AG10803 (cell line): ENCODE data around the gene CUL9.

Source experiments
- DNase-seq: peaks from one replicate; pipeline ENCODE4 v3.0.0; 2010; ENCODE audit warnings: low read depth
- H3K4me3 ChIP-seq: 2 replicates; pipeline ENCODE4 v1.5.1; 2011; ENCODE audit warnings: mild to moderate bottlenecking, low read length, control low read depth
- CTCF ChIP-seq: conservative IDR thresholded peaks from 2 replicates; pipeline ENCODE4 v1.5.1; 2011; ENCODE audit warnings: mild to moderate bottlenecking, low read length, control low read depth, inconsistent platforms

Gene CUL9

DNA sequence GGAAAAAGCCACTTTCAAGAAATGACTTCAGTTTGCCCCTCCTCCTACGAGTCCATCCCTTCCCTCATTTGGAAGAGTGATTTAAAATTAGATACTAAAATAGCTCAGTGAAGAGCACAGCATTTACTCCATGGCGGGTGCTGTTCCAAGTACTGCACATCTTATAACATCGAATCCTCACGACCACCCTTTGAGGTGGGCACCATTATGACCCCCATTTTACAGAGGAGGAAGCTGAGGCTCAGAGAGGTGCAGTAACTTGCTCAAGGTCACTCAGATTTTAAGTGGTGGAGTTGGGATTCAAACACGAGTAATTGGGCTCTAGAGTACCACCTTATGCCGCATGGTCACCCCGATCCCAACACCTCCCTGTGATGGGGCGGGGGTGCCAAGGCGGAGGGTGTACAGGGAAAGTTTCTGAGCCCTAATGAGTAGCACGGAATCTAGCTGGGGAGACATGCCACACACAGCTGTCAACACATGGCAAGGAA lies 86.8 kb downstream of the CUL9 start:
- no peak for DNase-seq
- no peak overlapping the region for H3K4me3 ChIP-seq
- no peak for TF ChIP-seq CTCF

GRCh38 chr6:43269273-43270007 lies 87.4 kb downstream of the CUL9 start:
- H3K4me3 ChIP-seq: peak overlapping the region; percentile 42
- TF ChIP-seq CTCF: no peak
- no peak for DNase-seq

DNA sequence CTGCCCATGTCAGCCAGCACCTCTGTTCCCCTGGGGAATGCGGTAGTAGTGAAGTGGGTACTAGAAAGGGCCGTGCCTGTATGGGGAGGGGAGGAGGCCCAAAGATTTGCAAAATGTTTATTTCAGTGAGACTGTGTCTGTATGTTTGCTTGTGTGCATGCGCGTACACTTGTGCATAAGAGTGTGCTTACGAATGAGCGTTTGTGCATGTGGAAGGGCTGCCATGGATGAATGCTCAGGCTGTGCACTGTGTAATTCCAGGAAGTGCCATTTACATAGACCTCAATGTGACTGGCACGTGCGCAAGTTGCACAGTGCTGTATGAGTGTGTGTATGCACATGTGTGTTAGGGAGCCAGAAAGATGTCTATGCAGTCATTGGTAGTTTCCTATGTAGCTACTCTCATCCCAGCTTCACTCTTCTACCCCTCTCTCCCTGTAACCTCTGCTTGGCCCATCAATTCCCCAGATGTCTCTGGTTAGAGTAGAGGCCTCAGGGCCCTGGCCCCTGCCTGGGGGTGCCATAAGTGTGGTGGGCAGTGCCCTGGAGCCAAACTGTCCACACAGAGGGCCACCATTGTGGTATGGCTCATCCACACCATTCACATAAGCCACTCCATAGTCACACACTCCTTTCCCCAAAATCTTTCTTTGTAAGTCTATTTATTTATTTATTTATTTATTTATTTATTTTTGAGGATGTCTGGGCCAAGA lies 89.3 kb downstream of the CUL9 start:
- no peak for TF ChIP-seq CTCF
- DNase-seq: no peak

DNA sequence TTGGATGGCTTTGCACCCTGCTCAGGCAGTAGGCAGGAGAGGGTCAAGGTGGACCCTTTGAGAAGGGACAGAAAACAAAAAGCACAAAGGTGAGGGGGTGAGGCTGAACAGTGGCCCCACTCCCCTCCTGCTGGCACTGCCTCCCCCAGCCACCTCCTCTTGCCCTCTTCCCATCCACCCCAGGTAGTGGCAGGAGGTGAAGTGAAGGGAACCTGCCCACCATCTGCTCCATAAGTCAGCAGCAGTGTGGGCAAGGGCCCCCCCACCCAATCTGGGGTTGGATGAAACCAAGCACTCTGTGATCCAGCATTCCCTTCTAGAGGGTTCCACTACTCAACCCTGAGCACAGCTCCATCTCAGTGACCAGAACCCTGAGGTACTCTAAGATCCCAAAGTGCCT lies 89.9 kb downstream of the CUL9 start:
- no peak overlapping the region for H3K4me3 ChIP-seq
- no peak for TF ChIP-seq CTCF
- DNase-seq: no peak

More for the DNA sequence above, 89.3 kb downstream of the CUL9 start:
- H3K4me3 ChIP-seq: no peak overlapping the region

GRCh38 chr6:43273707-43274106 lies 91.7 kb downstream of the CUL9 start:
- DNase-seq: no peak
- H3K4me3 ChIP-seq: no peak overlapping the region
- TF ChIP-seq CTCF: no peak
